Measurements from ENCODE around the gene PCDHGB2.
"Not testable (repeated sequence)": the region's sequence is repeated elsewhere in the genome, so short reads cannot be mapped to it uniquely, and the experiment has no call there.

The PCDHGB2 gene

GRCh38 chr5:141384471-141385267 is 24.9 kb downstream of the PCDHGB2 start:
- no peak for DNase-seq (ENCODE audit: low spot score)

DNA sequence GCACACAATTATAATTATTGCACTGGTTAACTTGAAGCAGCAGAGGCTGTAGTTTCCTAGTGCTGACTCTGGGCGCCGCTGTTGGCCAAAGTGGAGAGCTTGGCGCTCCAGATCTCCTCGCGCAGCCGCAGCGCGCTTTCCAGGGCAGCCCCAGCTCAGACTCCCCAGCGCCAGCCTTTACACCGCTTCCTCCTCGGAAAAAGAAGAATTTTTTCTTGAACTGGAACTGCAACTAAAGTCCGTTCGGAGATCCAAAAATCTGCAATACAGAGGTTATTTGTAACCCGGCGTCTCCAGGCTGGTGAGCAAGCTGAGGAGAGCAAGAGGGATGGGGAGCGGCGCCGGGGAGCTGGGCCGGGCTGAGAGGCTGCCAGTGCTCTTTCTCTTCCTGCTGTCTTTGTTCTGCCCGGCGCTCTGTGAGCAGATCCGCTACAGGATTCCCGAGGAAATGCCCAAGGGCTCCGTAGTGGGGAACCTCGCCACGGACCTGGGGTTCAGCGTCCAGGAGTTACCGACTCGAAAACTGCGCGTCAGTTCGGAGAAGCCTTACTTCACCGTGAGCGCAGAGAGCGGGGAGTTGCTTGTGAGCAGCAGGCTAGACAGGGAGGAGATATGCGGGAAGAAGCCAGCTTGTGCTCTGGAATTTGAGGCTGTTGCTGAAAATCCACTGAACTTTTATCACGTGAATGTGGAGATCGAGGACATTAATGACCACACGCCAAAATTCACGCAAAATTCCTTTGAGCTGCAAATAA is 27.9 kb downstream of the PCDHGB2 start, which contains the start of gene PCDHGB4:
PCDHGB4 (plus strand) TSS at position 142 of the 755 bp plus-strand sequence; CDS start at position 329, 187 bp downstream.
- peak; percentile 29 for DNase-seq (ENCODE audit: low spot score)

- DNase-seq (ENCODE audit: low spot score): no peak
Observed at GRCh38 chr5:141388661-141389060, 28.9 kb downstream of the PCDHGB2 start.

GRCh38 chr5:141389153-141390042 is 29.6 kb downstream of the PCDHGB2 start:
- no peak for DNase-seq (ENCODE audit: low spot score)

- DNase-seq (ENCODE audit: low spot score): no peak
Observed at GRCh38 chr5:141392429-141393198, 32.8 kb downstream of the PCDHGB2 start, which contains the start of gene PCDHGA8. PCDHGA8 (plus strand) TSS chr5:141392633; CDS start chr5:141392814, 181 bp downstream.

GRCh38 chr5:141393267-141393666 is 33.5 kb downstream of the PCDHGB2 start:
- DNase-seq (ENCODE audit: low spot score): no peak

GRCh38 chr5:141394401-141395187 is 34.8 kb downstream of the PCDHGB2 start:
- not testable (repeated sequence) for DNase-seq (ENCODE audit: low spot score)

GRCh38 chr5:141397756-141398551 is 38.2 kb downstream of the PCDHGB2 start, which contains the start of gene PCDHGB5:
PCDHGB5 (plus strand) TSS chr5:141397947; CDS start chr5:141398128, 181 bp downstream.
- peak; percentile 62 for DNase-seq (ENCODE audit: low spot score)

DNA sequence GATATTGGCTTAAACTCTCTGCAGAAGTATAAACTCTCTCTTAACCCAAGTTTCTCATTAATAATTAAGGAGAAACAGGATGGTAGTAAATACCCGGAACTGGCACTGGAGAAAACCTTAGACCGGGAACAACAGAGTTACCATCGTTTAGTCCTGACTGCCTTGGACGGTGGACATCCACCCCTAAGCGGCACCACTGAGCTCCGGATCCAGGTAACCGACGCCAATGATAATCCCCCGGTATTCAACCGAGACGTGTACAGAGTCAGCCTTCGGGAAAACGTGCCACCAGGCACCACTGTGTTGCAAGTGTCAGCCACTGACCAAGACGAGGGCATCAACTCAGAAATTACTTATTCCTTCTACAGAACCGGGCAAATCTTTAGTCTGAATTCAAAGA is 38.8 kb downstream of the PCDHGB2 start:
- DNase-seq (ENCODE audit: low spot score): no peak

DNA sequence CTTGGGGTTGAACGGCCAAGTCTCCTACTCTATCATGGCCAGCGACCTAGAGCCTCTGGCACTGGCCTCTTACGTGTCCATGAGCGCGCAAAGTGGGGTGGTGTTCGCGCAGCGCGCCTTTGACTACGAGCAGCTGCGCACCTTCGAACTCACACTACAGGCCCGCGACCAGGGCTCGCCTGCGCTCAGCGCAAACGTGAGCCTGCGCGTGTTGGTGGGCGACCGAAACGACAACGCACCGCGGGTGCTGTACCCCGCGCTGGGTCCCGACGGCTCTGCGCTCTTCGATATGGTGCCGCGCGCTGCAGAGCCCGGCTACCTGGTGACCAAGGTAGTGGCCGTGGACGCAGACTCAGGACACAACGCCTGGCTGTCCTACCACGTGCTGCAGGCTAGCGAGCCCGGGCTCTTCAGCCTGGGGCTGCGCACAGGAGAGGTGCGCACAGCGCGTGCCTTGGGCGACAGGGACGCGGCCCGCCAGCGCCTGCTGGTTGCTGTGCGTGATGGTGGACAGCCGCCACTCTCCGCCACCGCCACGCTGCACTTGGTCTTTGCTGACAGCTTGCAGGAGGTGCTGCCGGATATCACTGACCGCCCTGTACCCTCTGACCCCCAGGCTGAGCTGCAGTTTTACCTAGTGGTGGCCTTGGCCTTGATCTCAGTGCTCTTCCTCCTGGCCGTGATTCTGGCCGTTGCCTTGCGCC is 39.9 kb downstream of the PCDHGB2 start:
- no peak for DNase-seq (ENCODE audit: low spot score)

DNA sequence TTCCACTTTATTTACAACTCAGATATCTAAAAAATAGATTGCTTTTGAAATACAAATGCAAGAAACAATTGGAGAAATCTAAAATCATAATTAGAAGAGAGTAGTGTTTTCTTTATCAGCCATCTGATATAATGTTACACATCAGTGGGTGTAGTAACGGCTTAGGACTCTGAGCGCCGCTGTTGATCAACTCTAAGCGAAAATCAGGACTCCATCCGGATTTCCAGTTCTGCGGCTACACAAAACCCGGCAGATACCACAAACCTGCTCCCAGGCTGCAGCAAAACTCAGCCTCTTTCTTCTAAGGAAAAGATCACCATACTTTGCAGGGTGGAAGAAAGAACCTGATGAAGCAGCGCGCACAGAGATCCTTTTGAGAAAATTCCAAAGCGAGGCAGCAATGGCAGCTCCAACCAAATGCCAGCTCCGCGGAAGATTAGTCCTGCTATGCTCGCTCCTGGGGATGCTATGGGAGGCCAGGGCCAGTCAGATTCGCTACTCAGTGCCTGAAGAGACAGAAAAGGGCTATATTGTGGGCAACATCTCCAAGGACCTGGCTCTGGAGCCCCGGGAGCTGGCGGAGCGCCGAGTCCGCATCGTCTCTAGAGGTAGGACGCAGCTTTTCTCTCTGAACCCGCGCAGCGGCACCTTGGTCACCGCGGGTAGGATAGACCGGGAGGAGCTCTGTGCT is 42.9 kb downstream of the PCDHGB2 start, which contains the start of gene PCDHGA9:
PCDHGA9 (plus strand) TSS at position 226 of the 691 bp plus-strand sequence; CDS start at position 401, 175 bp downstream.
- peak; percentile 31 for DNase-seq (ENCODE audit: low spot score)

DNA sequence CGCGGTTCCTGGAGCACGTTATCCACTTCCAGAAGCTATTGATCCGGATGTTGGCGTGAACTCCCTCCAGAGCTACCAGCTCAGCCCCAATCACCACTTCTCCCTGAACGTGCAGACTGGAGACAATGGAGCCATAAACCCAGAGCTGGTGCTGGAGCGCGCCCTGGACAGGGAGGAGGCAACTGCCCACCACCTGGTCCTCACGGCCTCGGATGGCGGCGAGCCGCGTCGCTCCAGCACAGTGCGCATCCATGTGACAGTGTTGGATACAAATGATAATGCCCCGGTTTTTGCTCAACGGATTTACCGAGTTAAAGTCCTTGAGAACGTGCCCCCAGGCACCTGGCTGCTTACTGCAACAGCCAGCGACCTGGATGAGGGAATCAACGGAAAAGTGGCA is 43.6 kb downstream of the PCDHGB2 start:
- no peak for DNase-seq (ENCODE audit: low spot score)

- peak; percentile 14 for DNase-seq (ENCODE audit: low spot score)
Observed at GRCh38 chr5:141407790-141408505, 48.2 kb downstream of the PCDHGB2 start, which contains the start of gene PCDHGB6. PCDHGB6 (plus strand) TSS chr5:141408021; CDS start chr5:141408203, 182 bp downstream.

DNA sequence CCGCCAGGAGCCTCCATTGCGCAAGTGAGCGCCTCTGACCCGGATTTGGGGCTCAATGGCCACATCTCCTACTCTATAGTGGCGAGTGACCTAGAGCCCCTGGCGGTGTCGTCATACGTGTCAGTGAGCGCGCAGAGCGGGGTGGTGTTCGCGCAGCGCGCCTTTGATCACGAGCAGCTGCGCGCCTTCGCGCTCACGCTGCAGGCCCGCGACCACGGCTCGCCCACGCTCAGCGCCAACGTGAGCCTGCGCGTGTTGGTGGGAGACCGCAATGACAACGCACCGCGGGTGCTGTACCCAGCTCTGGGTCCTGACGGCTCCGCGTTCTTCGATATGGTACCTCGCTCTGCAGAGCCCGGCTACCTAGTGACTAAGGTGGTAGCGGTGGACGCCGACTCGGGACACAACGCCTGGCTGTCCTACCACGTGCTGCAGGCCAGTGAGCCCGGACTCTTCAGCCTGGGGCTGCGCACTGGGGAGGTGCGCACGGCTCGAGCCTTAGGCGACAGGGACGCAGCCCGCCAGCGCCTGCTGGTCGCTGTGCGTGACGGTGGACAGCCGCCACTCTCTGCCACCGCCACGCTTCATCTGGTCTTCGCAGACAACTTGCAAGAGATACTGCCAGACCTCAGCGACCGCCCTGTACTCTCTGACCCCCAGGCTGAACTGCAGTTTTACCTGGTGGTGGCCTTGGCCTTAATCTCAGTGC is 50.0 kb downstream of the PCDHGB2 start:
- DNase-seq (ENCODE audit: low spot score): no peak

- DNase-seq (ENCODE audit: low spot score): no peak
Observed at GRCh38 chr5:141411575-141411974, 51.8 kb downstream of the PCDHGB2 start.

All from AG08395 (cell line).